Measurements from ENCODE around the gene MLEC. TPM values are rescaled to one million over a fixed set of nuclear protein-coding genes. Genes with fewer than 3 reads are reported as not detected.
"Not testable (repeated sequence)": the region's sequence is repeated elsewhere in the genome, so short reads cannot be mapped to it uniquely, and the experiment has no call there.

MLEC gene
- total RNA-seq, 2 donors from 2014 or later: 188 to 195 TPM

- TF ChIP-seq CTCF (conservative IDR thresholded peaks at IDR 0.05): no peak
- Histone ChIP-seq H3K27me3 (ENCODE audit: control insufficient read depth, insufficient read depth, low read length, poor library complexity, severe bottlenecking) (no peaks in the 10 kb centered on the region), H3K27ac (ENCODE audit: low read depth, low read length) (no peak overlapping the region), H3K9ac (ENCODE audit: extremely low read depth, low read length, poor library complexity, severe bottlenecking) (no peak overlapping the region), H3K36me3 (ENCODE audit: control insufficient read depth, insufficient read depth, low read length) (peaks cover 32% of the 10 kb centered on the region), H3K4me3 (ENCODE audit: low read length) (peak overlapping the region; percentile 86), H3K9me3 (ENCODE audit: control insufficient read depth, low read length) (no peaks in the 10 kb centered on the region), H3K4me1 (ENCODE audit: control insufficient read depth, insufficient read depth, low read length) (no peaks in the 10 kb centered on the region)
- H3K9me3 Mint-ChIP-seq: no peaks in the 10 kb centered on the region
- peaks cover 50% of the 10 kb centered on the region for H3K36me3 Mint-ChIP-seq (ENCODE audit: low read depth)
- no peak for DNase-seq
- H3K27me3 Mint-ChIP-seq (ENCODE audit: insufficient read depth): peaks cover 3% of the 10 kb centered on the region
- H3K4me3 Mint-ChIP-seq: peak overlapping the region; percentile 68
- H3K4me1 Mint-ChIP-seq: peaks cover 15% of the 10 kb centered on the region
- H3K27ac Mint-ChIP-seq: no peak overlapping the region
- 93 to 94% methylated on average over 8 to 9 of the region's 9 CpGs for WGBS, 2 experiments (ENCODE audit: insufficient coverage in 1 of 2, insufficient read length in 1 of 2)
Observed at GRCh38 chr12:120726510-120726793, 39.5 kb downstream of the MLEC start.

DNA sequence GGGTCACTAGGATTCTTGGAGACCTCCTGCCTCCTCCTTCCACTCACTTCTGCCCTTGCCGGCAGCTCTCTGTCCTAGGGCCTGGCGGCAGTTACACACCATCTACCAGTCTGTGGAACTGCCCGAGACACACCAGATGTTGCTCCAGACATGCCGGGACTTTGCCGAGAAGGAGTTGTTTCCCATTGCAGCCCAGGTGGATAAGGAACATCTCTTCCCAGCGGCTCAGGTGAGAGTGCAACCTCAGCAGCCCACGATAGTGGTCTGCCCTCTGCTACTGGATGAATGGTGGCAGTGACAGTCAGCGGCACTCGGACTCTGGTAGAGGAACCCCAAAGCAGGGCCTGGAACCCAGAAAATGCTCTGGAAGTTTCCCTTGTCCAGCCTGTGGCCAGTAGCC, 40.0 kb downstream of the MLEC start:
- DNase-seq: no peak
- TF ChIP-seq CTCF (conservative IDR thresholded peaks at IDR 0.05): no peak
- Histone ChIP-seq H3K36me3 (ENCODE audit: control insufficient read depth, insufficient read depth, low read length) (peaks cover 27% of the 10 kb centered on the region), H3K27ac (ENCODE audit: low read depth, low read length) (no peak overlapping the region), H3K27me3 (ENCODE audit: control insufficient read depth, insufficient read depth, low read length, poor library complexity, severe bottlenecking) (no peaks in the 10 kb centered on the region), H3K4me3 (ENCODE audit: low read length) (no peak overlapping the region), H3K4me1 (ENCODE audit: control insufficient read depth, insufficient read depth, low read length) (no peaks in the 10 kb centered on the region), H3K9me3 (ENCODE audit: control insufficient read depth, low read length) (no peaks in the 10 kb centered on the region), H3K9ac (ENCODE audit: extremely low read depth, low read length, poor library complexity, severe bottlenecking) (no peak overlapping the region)
- 93 to 94% methylated on average over 6 to 9 of the region's 9 CpGs for WGBS, 2 experiments (ENCODE audit: insufficient coverage in 1 of 2, insufficient read length in 1 of 2)
- peaks cover 15% of the 10 kb centered on the region for H3K4me1 Mint-ChIP-seq
- peaks cover 47% of the 10 kb centered on the region for H3K36me3 Mint-ChIP-seq (ENCODE audit: low read depth)
- H3K27me3 Mint-ChIP-seq (ENCODE audit: insufficient read depth): peaks cover 3% of the 10 kb centered on the region
- peaks cover 3% of the 10 kb centered on the region for H3K9me3 Mint-ChIP-seq
- H3K27ac Mint-ChIP-seq: no peak overlapping the region
- H3K4me3 Mint-ChIP-seq: no peak overlapping the region

DNA sequence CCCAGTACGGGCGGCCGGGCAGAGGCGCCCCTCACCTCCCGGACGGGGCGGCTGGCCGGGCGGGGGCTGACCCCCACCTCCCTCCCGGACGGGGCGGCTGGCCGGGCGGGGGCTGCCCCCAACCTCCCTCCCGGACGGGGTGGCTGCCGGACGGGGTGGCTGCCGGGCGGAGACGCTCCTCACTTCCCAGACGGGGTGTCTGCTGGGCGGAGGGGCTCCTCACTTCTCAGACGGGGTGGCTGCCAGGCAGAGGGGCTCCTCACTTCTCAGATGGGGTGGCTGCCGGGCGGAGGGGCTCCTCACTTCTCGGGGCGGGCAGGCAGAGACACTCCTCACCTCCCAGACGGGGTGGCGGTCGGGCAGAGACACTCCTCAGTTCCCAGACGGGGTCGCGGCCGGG, 45.2 kb downstream of the MLEC start:
- H3K9ac ChIP-seq (ENCODE audit: extremely low read depth, low read length, poor library complexity, severe bottlenecking); H3K9me3 ChIP-seq (ENCODE audit: control insufficient read depth, low read length); H3K27me3 ChIP-seq (ENCODE audit: control insufficient read depth, insufficient read depth, low read length, poor library complexity, severe bottlenecking); H3K4me3 Mint-ChIP-seq; DNase-seq; H3K27ac Mint-ChIP-seq; H3K4me3 ChIP-seq (ENCODE audit: low read length); H3K4me1 ChIP-seq (ENCODE audit: control insufficient read depth, insufficient read depth, low read length); H3K27me3 Mint-ChIP-seq (ENCODE audit: insufficient read depth); H3K36me3 ChIP-seq (ENCODE audit: control insufficient read depth, insufficient read depth, low read length); H3K4me1 Mint-ChIP-seq; H3K27ac ChIP-seq (ENCODE audit: low read depth, low read length): not testable (repeated sequence)
- WGBS, 2 experiments (ENCODE audit: insufficient coverage in 1 of 2, insufficient read length in 1 of 2): 74 to 97% methylated on average over 7 to 31 of the region's 35 CpGs
- Mint-ChIP-seq H3K36me3 (ENCODE audit: low read depth) (peaks cover 39% of the 10 kb centered on the region), H3K9me3 (peaks cover 24% of the 10 kb centered on the region)

- no peaks in the 10 kb centered on the region for H3K4me1 Mint-ChIP-seq
- no peak for TF ChIP-seq CTCF (conservative IDR thresholded peaks at IDR 0.05)
- H3K36me3 Mint-ChIP-seq (ENCODE audit: low read depth): peaks cover 36% of the 10 kb centered on the region
- no peak for DNase-seq
- H3K27ac Mint-ChIP-seq: no peak overlapping the region
- peaks cover 24% of the 10 kb centered on the region for H3K9me3 Mint-ChIP-seq
- no peak overlapping the region for H3K9ac ChIP-seq (ENCODE audit: extremely low read depth, low read length, poor library complexity, severe bottlenecking)
- H3K4me1 ChIP-seq (ENCODE audit: control insufficient read depth, insufficient read depth, low read length): no peaks in the 10 kb centered on the region
- no peak overlapping the region for H3K4me3 Mint-ChIP-seq
- 92 to 94% methylated on average over 2 to 3 of the region's 3 CpGs for WGBS, 2 experiments (ENCODE audit: insufficient coverage in 1 of 2, insufficient read length in 1 of 2)
- H3K36me3 ChIP-seq (ENCODE audit: control insufficient read depth, insufficient read depth, low read length): no peaks in the 10 kb centered on the region
- H3K27me3 ChIP-seq (ENCODE audit: control insufficient read depth, insufficient read depth, low read length, poor library complexity, severe bottlenecking): no peaks in the 10 kb centered on the region
- H3K27ac ChIP-seq (ENCODE audit: low read depth, low read length): no peak overlapping the region
- H3K9me3 ChIP-seq (ENCODE audit: control insufficient read depth, low read length): no peaks in the 10 kb centered on the region
- H3K27me3 Mint-ChIP-seq (ENCODE audit: insufficient read depth): no peaks in the 10 kb centered on the region
- H3K4me3 ChIP-seq (ENCODE audit: low read length): no peak overlapping the region
Observed at GRCh38 chr12:120733574-120733973, 46.6 kb downstream of the MLEC start.

All from endodermal cell (in vitro differentiated cells).